Left ventricle myocardium inferior (tissue), 1 donor: Measurements from ENCODE around the gene DBF4B. TPM values are rescaled to one million over a fixed set of nuclear protein-coding genes. Genes with fewer than 3 reads are reported as not detected.

Experiments used
- DNase-seq: peaks from one replicate; pipeline ENCODE4 v3.0.0-alpha.2; 2020
- H3K27ac ChIP-seq: fragments of 200-600 bp; replicated peaks from 2 replicates; pipeline ENCODE4 v1.8.0; 2021
- H3K27me3 ChIP-seq: fragments of 200-600 bp; 2 replicates; pipeline ENCODE4 v1.8.0; 2021; ENCODE audit warnings: low read depth
- H3K36me3 ChIP-seq: fragments of 200-600 bp; 2 replicates; pipeline ENCODE4 v1.8.0; 2021
- H3K4me1 ChIP-seq: fragments of 200-600 bp; 2 replicates; pipeline ENCODE4 v1.8.0; 2021
- H3K4me3 ChIP-seq: fragments of 200-600 bp; 2 replicates; pipeline ENCODE4 v1.8.0; 2021; ENCODE audit warnings: mild to moderate bottlenecking, moderate library complexity
- H3K9me3 ChIP-seq: fragments of 200-600 bp; replicated peaks from 2 replicates; pipeline ENCODE4 v1.8.0; 2021
- CTCF ChIP-seq: fragments of 200-600 bp; IDR thresholded peaks from 2 replicates; pipeline ENCODE4 v1.8.0; 2021; ENCODE audit warnings: antibody characterized with exemption, mild to moderate bottlenecking, borderline replicate concordance
- intact Hi-C: fragments of 100-400 bp; cut with micrococcal nuclease; formaldehyde crosslinking; loops from one replicate; pipeline ENCODE4 v1.11.0; 2022
- total RNA-seq: library from RNA; stranded (reverse); fragmentation: NEBNext Ultra II Directional; extraction: Animal tissue kit (Norgen Biotek cat#: 25700); gene quantifications from one replicate; pipeline ENCODE4 v1.2.1, GENCODE V29; 2021
- donor health status: DM: no; HTN: yes; CAD: no; lungs with severe emphysema.

Gene DBF4B
- total RNA-seq, 1 donor from 2014 or later = 5.7 TPM

GRCh38 chr17:44772308-44773045 lies 64.0 kb downstream of the DBF4B start:
- H3K36me3 ChIP-seq = no peaks in the 10 kb centered on the region
- no peak overlapping the region for H3K4me3 ChIP-seq
- no peak for TF ChIP-seq CTCF
- peaks cover 25% of the 10 kb centered on the region for H3K27me3 ChIP-seq
- intact Hi-C loops = loop anchor here (10.0 kb wide), 1 partner anchor 242 kb away; no protein-coding TSS in a partner anchor
- H3K9me3 ChIP-seq = no peaks in the 10 kb centered on the region
- peaks cover 27% of the 10 kb centered on the region for H3K4me1 ChIP-seq
- no peak for DNase-seq
- H3K27ac ChIP-seq = no peak overlapping the region

GRCh38 chr17:44773140-44773539 lies 64.7 kb downstream of the DBF4B start:
- H3K36me3 ChIP-seq = no peaks in the 10 kb centered on the region
- peaks cover 25% of the 10 kb centered on the region for H3K4me1 ChIP-seq
- H3K27me3 ChIP-seq = peaks cover 25% of the 10 kb centered on the region
- H3K4me3 ChIP-seq = no peak overlapping the region
- intact Hi-C loops = loop anchor here (10.0 kb wide), 1 partner anchor 242 kb away; no protein-coding TSS in a partner anchor
- no peak for DNase-seq
- no peak overlapping the region for H3K27ac ChIP-seq
- no peaks in the 10 kb centered on the region for H3K9me3 ChIP-seq
- TF ChIP-seq CTCF = no peak

GRCh38 chr17:44774271-44775135 lies 66.0 kb downstream of the DBF4B start:
- peaks cover 25% of the 10 kb centered on the region for H3K27me3 ChIP-seq
- DNase-seq = peak; percentile 88
- peak overlapping the region; percentile 60 for H3K27ac ChIP-seq
- H3K36me3 ChIP-seq = no peaks in the 10 kb centered on the region
- intact Hi-C loops = loop anchor here (10.0 kb wide), 1 partner anchor 240 kb away; no protein-coding TSS in a partner anchor
- no peaks in the 10 kb centered on the region for H3K9me3 ChIP-seq
- H3K4me1 ChIP-seq = peaks cover 33% of the 10 kb centered on the region
- TF ChIP-seq CTCF = peak; percentile 99
- H3K4me3 ChIP-seq = peak overlapping the region; percentile 79

- Histone ChIP-seq H3K27ac (peak overlapping the region; percentile 60), H3K4me3 (peak overlapping the region; percentile 79), H3K4me1 (peaks cover 36% of the 10 kb centered on the region), H3K27me3 (peaks cover 25% of the 10 kb centered on the region), H3K9me3 (no peaks in the 10 kb centered on the region), H3K36me3 (no peaks in the 10 kb centered on the region)
- TF ChIP-seq CTCF = no peak
- peak; percentile 96 for DNase-seq
- intact Hi-C loops = loop anchor here (10.0 kb wide), 1 partner anchor 240 kb away; no protein-coding TSS in a partner anchor
Observed at GRCh38 chr17:44775136-44775837, 66.8 kb downstream of the DBF4B start.
